Measurements from ENCODE around the gene NEU4.
"Not testable (repeated sequence)": the region's sequence is repeated elsewhere in the genome, so short reads cannot be mapped to it uniquely, and the experiment has no call there.

Gene NEU4, protein sequence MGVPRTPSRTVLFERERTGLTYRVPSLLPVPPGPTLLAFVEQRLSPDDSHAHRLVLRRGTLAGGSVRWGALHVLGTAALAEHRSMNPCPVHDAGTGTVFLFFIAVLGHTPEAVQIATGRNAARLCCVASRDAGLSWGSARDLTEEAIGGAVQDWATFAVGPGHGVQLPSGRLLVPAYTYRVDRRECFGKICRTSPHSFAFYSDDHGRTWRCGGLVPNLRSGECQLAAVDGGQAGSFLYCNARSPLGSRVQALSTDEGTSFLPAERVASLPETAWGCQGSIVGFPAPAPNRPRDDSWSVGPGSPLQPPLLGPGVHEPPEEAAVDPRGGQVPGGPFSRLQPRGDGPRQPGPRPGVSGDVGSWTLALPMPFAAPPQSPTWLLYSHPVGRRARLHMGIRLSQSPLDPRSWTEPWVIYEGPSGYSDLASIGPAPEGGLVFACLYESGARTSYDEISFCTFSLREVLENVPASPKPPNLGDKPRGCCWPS

DNA sequence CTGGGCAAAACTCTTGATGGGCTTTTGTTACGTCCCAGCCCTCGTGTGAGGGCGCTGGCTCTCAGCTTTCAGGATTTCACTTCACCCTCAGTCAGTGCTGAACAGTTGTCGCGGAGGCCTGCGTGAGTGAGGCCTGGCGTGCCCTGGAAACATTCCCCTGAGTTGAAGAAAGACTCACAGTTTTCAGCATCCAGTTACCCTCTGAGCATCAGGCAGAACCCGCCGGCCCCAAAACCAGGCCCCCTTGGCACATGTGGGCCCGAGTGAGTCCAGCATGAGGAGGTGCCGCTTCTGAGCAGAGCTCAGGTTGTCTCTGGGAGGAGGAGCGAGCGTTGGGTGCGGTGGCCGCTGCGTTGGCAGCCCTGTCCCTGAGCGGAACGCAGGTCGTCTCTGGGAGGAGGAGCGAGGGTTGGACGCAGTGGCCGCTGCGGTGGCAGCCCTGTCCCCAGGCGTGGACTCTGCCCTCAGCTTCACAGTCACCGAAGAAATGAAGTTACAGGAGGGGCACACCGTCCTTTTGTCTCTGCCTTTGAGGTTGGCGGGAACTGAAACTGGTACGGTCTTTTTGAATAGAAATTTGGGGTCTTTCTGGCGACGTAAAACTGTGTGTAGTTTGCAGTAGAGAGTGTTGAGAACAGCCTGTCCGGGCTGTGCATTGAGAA, at the start of gene NEU4:
Gene NEU4 (plus strand): TSS at position 473 of the 662 bp plus-strand sequence. CDS start 5,292 bp downstream, outside the sequence.
- no peak for DNase-seq

DNA sequence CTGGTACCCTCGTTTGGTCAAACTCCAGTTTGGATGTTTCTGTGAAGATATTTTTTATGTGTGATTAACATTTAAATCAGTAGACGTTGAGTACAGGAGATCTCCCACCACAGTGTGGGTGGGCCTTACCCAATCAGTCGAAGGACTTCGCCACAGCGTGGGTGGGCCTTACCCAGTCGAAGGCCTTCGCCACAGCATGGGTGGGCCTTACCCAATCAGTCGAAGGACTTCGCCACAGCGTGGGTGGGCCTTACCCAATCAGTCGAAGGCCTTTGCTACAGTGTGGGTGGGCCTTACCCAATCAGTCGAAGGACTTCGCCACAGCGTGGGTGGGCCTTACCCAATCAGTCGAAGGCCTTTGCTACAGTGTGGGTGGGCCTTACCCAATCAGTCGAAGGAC, 49.1 kb upstream of the NEU4 start:
- not testable (repeated sequence) for DNase-seq

DNA sequence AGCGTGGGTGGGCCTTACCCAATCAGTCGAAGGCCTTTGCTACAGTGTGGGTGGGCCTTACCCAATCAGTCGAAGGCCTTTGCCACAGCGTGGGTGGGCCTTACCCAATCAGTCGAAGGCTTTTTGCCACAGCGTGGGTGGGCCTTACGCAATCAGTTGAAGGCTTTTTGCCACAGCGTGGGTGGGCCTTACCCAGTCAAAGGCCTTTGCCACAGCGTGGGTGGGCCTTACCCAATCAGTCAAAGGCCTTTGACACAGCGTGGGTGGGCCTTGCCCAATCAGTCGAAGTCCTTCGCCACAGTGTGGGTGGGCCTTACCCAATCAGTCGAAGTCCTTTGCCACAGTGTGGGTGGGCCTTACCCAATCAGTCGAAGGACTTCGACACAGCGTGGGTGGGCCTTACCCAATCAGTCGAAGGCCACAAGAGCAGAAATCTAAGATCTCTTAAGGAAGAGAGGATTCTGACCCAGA, 48.7 kb upstream of the NEU4 start:
- no peak for DNase-seq

DNA sequence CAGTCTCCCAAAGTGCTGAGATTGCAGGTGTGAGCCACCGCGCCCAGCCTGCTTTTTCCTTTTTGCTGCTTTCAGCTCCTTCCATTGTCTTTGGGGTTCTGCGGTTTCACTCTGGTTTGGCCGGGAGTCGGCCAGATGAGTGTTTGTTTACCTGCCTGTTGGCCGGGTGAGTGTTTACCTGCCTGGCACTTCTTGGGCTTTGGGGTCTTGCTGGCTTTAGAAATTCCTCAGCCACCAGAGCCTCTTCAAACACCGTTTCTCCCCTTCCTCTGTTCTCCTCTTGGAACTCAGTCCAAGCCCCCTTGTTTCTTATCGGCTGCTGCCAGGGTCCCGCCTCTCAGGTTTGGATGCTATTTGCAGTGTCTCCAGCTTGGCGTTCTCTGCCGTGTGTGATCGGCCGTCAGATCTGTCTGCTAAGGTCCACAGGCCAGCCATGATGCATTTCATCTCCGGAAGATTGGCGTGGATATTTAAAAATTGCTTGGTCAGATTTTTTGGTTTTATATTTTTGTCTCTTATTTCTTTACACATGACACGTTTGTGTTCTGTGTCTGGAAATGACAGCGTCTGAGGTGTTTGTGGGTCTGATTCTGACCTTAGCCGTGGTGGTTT, 46.6 kb upstream of the NEU4 start:
- no peak for DNase-seq

DNA sequence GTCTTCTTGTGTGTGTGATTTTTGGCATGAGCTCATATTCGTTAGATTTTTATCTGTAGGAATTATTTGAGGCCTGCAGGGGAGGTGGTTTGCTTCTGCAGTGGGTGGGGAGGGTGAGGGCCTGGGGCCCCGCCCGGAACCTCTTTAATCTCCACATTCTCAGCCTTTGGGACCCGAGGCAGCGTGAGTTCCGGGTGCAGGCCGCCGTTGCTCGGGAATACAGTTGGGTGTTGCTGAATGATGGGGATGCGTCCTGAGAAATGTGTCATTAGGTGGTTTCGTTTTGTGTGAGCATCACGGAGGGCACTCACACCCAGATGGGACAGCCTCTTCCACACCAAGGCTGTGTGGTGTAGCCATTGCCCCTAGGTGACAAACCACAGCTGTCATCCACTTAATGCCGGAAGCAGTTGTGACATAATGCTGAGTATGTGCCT, 46.0 kb upstream of the NEU4 start:
- no peak for DNase-seq

DNA sequence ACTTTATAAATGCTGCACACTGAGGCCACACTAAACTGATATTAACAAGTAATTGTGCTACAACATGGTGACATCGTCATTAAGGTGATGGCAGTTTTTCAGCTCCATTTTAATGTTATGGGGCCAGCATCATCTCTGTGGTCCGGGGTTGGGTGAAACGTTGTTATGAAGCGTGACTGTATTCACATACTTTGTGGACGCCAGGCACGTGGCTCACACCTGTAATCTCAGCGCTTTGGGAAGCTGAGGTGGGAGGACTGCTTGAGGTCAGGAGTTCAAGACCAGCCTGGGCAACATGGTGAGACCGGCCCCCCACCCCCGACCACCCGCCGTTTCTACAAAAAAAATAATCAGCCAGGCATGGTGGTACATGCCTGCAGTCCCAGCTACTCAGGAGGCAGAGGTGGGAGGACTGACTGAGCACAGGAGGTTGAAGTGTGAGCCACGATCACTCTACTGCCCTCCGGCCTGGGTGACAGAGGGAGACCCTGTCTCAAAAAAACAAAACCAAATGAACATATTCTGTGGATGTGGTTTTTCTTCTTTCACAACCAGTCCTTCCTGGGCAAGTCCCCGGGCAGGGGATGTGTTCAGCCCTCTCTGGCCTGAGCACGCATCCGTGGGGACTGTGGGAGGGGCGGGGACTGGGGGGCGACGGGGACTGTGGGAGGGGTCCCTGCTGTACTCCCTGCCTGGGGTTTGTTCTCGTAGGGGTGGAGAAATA, 45.3 kb upstream of the NEU4 start:
- DNase-seq, result no peak

DNA sequence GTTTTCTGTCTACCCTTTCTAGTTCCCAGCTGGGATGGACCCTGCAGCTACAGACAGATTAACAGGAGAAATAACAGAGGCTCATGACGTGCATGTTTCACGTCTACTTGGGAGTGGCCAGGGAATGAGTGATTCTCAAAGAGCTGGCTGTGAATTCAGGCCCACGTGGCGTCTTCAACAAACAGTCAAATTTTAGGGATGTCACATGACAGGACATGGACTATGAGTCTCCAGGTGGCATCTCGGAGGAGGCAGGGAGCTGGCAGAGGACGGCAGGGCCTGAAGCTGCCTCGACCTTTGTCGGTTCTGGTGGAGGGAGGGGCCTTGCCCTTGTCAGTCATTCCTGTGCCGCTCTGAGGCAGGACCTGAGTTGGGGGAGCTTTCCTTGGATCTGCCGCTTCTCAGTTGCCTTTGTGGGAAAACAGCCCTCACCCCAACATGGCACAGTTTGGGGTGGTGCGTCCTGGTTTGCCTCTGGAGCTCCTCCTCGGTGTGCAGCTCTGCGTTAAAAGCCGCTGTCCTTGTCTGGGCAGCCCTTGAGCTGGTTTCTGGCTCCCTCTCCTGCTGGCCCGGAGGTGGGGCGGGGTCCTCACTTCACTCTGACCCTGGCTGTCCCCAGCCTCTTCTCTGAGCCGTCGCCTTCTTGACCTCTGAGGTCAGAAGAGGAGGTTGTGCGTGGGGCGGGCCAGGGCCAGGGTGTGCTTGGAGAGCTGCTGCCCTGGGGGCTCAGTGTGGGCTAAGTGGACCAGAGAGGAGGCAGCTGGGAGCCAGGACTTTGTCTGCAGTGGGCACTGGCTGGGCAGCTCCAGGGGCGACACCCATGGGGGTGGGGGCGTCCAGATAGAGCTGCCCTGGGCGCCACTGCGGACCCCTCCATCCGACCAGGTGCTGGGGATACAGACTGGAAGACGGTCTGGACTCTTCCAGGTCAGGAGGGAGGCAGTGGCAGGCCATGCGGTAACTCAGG, 44.4 kb upstream of the NEU4 start:
- no peak for DNase-seq

DNA sequence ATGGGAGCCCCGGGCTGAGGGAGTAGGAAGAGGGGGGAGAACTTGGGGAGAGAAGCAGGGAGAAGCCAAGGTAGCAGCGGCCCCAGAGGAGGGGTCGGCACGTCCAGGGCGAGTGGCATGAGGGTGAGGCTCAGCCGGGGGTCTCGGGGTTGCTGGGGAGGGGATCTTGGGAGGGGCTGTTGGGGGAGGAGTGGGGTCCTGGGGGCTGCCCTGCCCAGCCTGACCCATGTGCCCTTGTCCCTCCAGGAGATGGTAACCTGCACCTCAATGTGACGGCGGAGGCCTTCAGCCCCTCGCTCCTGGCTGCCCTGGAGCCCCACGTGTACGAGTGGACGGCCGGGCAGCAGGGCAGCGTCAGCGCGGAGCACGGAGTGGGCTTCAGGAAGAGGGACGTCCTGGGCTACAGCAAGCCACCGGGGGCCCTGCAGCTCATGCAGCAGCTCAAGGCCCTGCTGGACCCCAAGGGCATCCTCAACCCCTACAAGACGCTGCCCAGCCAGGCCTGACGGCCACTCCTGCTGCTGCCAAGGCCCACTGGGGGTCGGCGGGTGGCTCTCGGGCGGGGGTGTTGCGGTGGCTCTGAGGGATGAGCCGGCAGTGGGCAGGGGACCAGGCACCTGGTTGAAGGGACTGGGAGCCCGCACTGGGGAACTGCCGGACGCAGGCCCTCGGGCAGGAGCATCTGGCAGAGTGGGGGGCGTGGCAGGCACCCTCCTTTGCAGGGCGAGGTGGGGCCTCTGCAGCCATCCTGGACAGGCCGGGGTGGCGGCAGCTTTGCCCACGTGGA, 41.3 kb upstream of the NEU4 start:
- DNase-seq, result no peak

DNA sequence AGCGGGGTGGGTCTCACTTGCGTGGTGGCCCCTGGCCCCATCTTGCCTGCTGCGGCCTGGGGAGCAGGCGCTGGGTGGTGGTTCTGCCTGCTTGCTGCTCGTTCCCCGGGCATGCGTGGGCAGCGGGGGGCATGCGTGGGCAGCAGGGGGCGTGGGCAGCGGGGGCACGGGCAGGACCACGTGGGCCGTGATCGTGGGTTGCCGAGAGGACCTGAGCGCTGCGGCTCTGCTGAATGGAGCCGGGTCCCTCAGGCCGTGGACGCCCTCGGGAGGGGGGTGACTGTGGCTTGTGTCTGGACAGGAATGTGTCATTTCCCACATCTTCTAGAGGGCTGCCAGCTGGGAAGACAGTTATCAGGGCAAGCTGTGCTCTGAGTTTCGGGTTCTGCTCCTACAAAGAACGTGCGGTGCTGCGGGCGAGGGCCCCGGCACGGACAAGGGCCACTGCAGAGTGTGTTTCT, 40.7 kb upstream of the NEU4 start:
- no peak for DNase-seq

DNA sequence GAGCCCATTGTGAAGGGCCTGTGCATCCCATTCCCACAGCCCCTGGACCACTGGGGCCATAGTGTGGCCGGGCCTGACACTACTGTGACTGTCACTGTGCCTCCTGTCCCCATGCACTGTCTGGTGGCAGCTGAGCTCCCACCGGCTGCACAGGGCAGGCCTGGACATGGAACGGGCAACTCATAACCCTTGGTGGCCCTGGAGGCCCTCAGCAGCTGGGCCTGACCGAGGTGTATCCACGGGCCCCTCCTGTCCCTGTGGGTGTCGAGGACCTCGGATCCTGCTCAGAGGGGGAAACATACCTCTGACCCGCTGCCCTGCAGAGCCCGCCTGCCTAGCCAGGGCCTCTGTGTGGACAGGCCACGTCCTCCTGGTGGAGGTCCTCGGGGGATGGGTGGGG, 40.1 kb upstream of the NEU4 start:
- no peak for DNase-seq

DNA sequence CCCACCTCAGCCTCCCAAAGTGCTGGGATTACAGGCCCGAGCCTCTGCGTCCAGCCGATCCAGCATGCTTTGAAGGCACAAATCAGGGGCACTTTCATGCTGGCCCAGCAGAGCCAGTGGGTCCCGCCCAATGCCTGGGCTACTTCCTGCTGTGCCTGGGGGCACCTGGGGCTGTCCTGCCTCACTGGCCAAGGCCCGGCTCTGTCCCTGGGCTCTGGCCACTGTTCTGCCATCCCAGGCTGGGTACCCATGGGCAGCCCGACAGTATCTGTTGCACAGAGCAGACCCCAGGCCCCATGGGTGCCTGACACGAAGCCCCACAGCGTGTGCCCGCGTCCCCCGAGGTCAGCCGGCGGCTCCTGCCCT, 39.2 kb upstream of the NEU4 start:
- no peak for DNase-seq

DNA sequence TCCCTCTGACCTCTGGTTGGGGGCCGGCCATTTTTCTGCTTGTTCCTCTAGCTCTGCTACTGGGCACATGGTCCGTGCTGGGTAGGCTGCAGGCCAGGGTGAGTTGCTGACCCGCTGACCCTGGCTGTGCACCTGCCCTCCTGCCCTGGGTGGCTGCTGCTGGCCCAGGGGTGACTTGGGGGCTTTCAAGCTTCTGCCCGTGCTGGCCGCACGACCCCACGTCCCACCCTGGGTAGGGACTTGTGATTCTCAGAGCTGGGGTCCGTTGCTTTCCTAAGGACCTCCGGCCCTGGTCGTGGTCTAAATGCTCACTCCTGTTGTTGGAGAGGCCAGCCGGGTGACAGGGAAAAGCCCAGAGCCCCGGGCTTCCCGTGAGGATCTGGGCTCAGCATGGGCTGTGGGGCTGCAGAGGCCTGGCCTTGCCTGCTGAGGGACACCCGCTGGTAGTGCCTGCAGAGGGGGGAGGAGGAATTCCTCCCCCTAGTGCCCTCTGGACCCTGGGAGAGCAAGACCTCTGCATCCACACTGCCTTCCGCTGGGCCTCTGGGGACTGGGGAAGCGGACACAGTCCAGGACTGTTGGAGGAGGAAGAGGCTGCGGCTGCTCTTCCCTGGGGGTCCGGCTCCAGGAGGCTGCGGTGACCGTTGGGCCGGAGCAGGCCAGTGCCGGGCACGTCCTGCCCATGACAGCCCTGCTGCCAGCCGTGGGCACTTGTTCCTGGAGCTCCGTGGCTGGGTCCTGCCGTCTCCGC, 38.6 kb upstream of the NEU4 start:
- DNase-seq, result no peak

DNA sequence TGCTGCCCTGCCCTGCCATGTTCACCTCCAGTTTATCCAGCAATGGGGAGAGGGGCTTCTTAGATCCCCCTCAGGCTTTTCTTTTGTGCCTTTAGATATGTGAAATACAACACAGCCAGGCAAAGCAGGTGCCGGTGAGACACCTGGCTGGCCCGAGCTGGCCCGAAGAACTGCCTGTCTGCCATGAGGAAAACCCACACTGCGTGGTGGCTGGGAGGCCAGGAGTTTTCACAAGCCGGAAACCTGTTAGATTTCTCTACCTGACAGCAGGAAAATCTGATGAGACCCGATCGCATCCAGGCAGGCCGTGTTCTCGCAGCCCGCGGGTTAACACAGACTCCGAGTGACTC, 38.1 kb upstream of the NEU4 start:
- no peak for DNase-seq

DNA sequence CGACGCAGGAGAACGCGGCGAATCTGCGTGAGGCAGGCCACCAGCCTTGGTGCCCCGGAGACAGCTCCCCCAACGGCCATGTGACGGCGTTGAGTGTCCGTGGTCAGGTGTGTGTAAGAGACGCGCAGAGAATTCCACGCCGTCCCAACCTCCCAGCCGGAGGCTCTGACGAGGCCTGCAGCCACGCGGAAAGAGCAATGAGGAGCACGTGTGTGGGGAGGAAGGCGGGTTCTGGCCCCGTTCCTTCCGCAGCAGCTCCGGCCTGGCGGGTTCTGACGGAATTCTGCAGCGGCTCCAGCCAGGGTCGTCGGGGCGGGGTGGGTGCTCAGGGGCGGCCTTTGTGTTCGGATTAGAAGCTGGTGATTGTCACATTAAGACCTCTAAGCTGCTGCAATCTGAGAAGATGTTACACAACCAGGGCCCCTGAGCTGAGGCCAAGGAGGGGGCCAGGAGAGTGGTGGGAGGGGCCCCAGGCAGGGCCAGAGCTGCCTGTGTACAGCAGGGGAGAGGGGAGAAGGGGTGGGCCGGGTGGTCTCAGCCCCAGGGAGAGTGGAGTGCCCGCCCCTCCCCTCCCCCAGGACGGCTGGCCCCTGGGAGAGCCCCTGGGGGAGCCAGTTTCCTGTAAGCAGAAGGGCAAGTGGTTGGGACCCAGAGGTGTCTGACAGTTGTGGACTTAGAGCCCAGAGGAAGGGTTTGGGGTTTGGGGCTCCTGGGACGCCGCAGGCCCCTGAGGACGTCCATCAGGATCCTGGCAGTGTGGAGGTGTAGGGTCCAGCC, 37.5 kb upstream of the NEU4 start:
- no peak for DNase-seq

DNA sequence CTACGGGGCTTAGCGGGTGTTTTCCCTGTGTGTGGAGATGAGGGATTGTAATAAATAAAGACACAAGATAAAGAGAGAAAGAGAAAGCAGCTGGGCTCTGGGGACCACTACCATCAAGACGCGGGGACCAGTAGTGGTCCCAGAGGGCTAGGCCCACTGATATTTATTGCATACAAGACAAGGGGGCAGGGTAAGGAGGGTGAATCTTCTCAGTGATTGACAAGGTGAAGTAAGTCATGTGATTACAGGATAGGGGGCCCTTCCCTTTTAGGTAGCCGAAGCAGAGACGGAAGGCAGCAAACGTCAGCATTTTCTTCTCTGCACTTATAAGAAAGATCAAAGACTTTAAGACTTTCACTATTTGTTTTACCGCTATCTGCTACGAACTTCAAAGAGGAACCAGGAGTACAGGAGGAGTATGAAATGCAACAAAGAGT, 36.9 kb upstream of the NEU4 start:
- DNase-seq, result no peak

DNA sequence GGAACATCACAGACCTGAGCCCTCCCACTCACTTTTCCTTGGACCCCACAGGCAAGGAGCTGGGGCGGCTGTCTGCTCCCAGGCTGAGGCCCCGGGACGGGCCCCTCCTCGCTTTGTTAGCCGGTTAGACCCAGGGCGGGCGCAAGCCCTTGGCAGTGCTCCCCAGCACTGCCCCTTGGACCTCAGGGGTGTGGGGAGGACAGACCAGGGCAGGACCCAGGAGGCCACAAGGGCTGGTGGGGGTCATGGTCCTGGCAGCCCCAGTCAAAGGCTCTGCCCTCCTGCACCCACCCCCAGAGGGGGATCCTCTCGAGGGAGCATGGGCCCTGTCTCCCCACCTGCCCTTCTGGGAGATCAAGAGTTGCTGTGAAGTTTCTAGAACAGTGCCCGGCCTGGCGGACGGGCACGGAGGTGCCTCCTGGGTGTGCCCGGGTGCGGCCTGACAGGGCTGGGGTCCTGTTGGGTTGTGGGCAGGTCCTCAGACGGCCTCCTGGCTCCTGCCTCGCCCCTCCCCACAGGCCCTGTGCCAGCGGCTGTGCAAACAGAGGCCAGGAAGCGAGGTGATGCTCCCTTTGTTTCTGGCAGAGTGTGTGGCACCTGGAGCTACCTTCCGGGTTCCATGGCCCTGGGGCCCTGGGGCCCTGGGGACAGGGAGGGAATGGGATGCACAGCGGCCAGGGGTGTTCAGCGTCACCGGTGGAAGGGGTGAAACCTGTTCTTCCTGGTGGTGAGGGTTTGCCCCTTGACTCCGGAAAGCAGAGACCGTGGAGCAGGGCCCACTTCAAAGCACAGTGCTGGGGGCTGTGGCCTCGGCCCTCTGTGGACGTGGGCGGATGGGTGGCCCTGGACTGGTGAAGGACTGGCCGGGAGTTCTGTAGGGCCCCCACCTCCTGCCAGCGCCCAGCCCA, 35.2 kb upstream of the NEU4 start:
- no peak for DNase-seq

DNA sequence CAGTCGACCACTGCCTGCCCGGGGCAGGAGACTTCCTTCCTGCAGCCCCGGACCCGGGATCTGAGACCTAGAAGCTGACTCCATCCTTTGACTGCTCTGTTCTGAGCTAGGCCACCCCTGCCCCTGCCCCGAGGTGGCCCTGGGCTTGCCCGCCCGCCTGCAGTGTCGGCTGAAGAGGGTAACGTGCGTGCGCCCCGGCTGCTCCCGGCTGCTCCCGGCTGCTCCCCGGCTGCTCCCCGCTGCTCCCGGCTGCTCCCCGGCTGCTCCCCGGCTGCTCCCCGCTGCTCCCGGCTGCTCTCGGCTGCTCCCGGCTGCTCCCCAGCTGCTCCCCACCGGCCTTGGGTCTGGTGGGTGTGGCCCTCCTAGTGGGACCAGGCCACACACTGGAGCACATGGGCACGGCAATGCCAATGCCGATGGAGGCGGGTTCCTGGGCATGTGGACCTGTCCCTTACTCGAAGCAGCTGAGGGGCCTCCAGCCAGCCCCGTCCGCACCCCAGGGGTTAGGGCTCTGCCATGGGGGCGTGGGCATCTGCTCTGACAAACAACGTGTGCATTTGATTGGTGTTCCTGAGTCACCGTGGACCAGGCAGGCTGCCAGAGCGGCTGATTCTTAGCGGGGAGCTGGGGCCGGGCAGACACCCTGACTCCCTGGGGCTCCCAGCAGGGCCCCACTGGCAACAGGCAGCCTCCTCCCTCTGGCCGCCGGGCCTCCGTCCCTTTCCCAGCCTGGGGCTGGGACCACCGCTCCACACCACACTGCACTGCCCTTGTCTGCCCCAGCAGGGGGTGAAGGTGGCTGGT, 34.4 kb upstream of the NEU4 start:
- no peak for DNase-seq

All from KG1 (cell line).